Fibroblast of mammary gland (primary cell): Measurements from ENCODE around the gene SLC22A6.

Experiments used
- DNase-seq: peaks from one replicate; pipeline ENCODE4 v3.0.0-alpha.2; 2010; ENCODE audit warnings: low read depth
- H3K4me3 ChIP-seq: 2 replicates; pipeline ENCODE4 v1.5.1; 2011; ENCODE audit warnings: low read depth, mild to moderate bottlenecking, low read length, moderate library complexity; ENCODE audit not compliant: control insufficient read depth
- TF ChIP-seq, protein P1 (sequence below): conservative IDR thresholded peaks from 2 replicates; pipeline ENCODE4 v1.5.1; 2011; ENCODE audit warnings: low read depth, low read length, inconsistent platforms; ENCODE audit not compliant: control insufficient read depth, insufficient read depth

SLC22A6 gene

DNA sequence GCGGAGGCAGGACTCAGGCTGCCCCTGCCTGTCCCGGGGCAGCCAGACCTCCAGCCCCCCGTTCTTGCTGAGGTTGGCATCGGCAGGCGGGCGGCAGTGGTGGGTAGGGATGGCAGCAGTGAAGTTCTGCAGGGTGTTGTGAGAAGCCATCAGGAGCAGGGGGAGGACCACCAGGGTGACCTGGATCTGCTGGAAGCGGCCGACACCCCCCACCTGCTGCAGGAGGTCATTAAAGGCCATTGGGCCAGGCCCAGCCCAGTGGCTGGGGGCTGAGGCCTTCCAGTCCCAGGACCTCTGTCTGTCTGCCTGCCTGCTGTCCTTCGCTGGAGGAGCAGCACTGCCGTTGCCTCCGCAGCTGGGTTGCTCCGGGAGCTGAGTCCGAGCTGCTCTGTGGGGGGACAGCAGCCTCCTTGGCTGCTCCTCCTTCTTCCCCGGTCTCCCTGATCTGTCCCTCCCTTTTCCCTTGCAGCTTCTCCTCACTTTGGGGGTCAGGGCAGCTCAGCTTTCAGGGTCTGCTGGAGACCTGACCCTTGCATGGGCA lies at the start of gene SLC22A6:
Gene SLC22A6 (minus strand): TSS at position 517 of the 541 bp plus-strand sequence. CDS start 277 bp downstream, at position 240.
- no peak within 1 kb of the TSS for H3K4me3 ChIP-seq
- TF ChIP-seq, protein P1, sequence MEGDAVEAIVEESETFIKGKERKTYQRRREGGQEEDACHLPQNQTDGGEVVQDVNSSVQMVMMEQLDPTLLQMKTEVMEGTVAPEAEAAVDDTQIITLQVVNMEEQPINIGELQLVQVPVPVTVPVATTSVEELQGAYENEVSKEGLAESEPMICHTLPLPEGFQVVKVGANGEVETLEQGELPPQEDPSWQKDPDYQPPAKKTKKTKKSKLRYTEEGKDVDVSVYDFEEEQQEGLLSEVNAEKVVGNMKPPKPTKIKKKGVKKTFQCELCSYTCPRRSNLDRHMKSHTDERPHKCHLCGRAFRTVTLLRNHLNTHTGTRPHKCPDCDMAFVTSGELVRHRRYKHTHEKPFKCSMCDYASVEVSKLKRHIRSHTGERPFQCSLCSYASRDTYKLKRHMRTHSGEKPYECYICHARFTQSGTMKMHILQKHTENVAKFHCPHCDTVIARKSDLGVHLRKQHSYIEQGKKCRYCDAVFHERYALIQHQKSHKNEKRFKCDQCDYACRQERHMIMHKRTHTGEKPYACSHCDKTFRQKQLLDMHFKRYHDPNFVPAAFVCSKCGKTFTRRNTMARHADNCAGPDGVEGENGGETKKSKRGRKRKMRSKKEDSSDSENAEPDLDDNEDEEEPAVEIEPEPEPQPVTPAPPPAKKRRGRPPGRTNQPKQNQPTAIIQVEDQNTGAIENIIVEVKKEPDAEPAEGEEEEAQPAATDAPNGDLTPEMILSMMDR, result no peak
- DNase-seq, result no peak

DNA sequence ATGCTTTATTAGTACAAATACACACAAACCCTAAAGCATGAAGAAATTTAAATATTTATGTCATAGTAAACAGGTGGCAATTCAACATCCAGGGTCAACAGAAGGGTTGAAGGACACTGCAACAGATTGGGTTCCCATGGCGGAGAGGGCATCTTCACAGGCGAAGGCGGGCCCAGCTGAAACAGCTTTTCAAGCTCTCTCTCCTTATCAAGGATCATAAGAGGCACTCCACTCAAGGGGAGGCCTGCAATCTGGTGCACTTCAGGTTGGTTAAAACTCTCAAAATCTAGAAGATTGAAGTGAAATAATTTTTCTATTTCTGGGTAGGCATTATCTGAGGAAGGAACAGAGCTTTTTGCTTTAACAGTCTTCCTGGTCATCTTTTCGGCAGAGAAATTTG lies 47.7 kb upstream of the SLC22A6 start:
- no peak overlapping the region for H3K4me3 ChIP-seq
- TF ChIP-seq, protein P1, result no peak
- DNase-seq, result no peak

DNA sequence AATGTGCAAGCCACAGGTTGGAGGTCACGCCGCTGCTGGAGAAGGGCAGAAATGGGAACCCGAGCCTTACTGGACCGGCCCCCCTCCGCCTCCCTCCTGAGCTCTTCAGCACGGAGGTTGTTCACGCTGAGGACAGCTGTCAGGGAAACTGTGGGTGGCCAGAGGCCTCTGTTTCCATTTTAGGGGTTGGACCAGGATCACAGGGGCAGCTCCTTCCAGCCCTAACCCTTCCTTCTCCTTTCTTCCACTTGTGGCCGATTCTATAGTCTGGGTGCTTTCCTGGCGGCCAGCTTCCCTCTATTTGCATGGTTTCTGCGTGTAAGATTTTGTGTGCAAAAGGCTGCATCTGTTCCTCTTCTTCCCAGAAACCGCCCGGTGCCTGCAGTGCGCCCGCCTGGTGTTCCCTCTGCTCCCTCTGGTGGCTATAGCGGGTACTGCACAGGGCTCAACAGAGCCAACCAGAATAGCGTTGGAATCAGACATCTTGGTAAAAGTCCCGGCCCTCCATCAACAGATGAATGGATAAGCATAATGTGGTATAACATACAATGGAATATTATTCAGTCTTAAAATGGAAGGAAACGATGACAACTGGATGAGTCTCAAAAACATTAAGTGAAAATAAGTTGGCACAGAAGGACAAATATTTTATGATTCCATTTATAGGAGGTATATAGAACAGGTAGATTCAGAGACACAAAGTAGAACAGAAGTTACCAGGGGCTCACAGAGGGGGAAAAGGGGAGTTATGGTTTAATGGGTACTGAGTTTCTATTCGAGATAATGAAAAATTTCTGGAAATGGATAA lies 39.3 kb upstream of the SLC22A6 start:
- no peak overlapping the region for H3K4me3 ChIP-seq
- TF ChIP-seq, protein P1, result peak; percentile 100
- peak; percentile 61 for DNase-seq

DNA sequence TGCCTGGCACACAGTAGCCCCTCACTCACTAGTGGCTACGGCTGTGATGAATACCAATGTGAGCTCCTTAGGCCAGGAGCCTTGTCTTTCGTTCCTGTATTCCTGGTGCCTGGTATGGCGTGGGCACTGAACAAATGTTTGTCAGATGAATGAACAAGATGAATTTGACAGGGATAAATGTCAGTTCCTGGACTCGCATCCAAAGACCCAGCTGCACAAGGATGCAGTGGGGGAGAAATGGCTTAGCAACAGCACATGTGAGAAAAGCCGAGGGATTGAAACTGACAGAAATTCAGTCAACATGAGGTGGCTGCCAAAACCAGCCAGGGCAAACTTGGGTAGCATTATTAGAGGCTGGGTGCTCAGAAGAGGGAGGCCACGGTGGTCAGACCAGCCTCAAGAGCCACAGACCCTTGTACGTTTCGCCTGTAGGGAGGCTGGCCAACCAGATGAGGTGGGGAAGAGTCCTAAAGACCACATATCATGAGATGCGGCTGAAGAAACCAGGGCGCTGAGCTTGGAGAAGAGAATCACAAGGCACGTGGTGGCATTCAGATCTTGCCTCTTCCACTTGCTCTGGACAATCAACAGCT lies 38.6 kb upstream of the SLC22A6 start:
- DNase-seq, result no peak
- TF ChIP-seq, protein P1, result no peak

GRCh38 chr11:63022441-63022840 lies 37.7 kb upstream of the SLC22A6 start:
- no peak for DNase-seq
- H3K4me3 ChIP-seq, result no peak overlapping the region
- TF ChIP-seq, protein P1, result no peak

More for the DNA sequence above, 38.6 kb upstream of the SLC22A6 start:
- H3K4me3 ChIP-seq, result no peak overlapping the region

- DNase-seq, result no peak
- no peak overlapping the region for H3K4me3 ChIP-seq
- TF ChIP-seq, protein P1, result peak; percentile 38
Observed at GRCh38 chr11:63020671-63021291, 36.0 kb upstream of the SLC22A6 start.
